ENCODE results near the gene ALCAM.
"Not testable (repeated sequence)": the region's sequence is repeated elsewhere in the genome, so short reads cannot be mapped to it uniquely, and the experiment has no call there.

ALCAM gene

DNA sequence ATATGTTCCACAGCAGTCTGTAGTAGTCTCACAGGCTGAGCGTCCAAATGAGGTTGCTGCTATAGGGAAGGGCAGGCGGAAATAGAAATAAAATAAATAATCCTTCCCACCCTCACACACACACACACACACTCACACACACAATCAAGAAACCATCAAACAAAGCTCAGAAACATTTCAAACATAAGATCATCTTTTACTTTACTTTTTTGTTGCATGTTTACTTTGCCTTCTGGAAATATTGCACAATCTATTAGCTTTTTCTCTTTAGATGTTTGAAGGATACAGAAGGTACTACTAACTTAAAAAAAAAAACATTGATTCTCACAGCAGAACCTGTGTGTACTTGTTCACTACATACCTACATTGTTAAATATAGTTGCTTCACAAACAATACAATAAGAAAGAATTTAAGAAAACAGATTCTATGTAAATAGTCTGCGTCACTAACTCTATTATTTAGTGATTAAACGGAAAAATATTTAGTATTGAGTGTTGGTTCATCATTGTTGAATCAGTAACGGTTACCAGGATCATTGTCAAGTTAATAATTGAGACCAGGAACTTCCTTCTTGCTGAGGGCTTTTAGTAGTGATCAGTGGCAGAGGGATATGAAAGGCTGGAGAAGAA lies 20.5 kb downstream of the ALCAM start:
- ATAC-seq: peak; percentile 75
- TF ChIP-seq CREB5 (CRISPR knock-in tag; IDR thresholded peaks at IDR 0.05; ENCODE audit: low read depth) (no peak), TOX (CRISPR knock-in tag; IDR thresholded peaks at IDR 0.05; ENCODE audit: borderline replicate concordance) (no peak), ISL1 (CRISPR knock-in tag; IDR thresholded peaks at IDR 0.05) (no peak), ZFP3 (CRISPR knock-in tag; IDR thresholded peaks at IDR 0.05) (no peak), ZC3H10 (CRISPR knock-in tag; IDR thresholded peaks at IDR 0.05) (no peak), PATZ1 (CRISPR knock-in tag; IDR thresholded peaks at IDR 0.05; ENCODE audit: borderline replicate concordance) (no peak), BACH2 (CRISPR knock-in tag; IDR thresholded peaks at IDR 0.05; ENCODE audit: borderline replicate concordance) (no peak), ZNF565 (CRISPR knock-in tag; conservative IDR thresholded peaks at IDR 0.05; ENCODE audit: low read depth) (no peak), ARNTL (CRISPR knock-in tag; IDR thresholded peaks at IDR 0.05; ENCODE audit: borderline replicate concordance, low read depth) (no peak), CSDC2 (CRISPR knock-in tag; IDR thresholded peaks at IDR 0.05) (no peak), TSHZ2 (CRISPR knock-in tag; IDR thresholded peaks at IDR 0.05) (no peak), PPARA (CRISPR knock-in tag; IDR thresholded peaks at IDR 0.05; ENCODE audit: borderline replicate concordance) (no peak), TCF4 (CRISPR knock-in tag; IDR thresholded peaks at IDR 0.05; ENCODE audit: borderline replicate concordance) (no peak), ZNF8 (CRISPR knock-in tag; IDR thresholded peaks at IDR 0.05) (no peak), RARB (CRISPR knock-in tag; IDR thresholded peaks at IDR 0.05) (no peak)
- TF ChIP-seq, protein P1, sequence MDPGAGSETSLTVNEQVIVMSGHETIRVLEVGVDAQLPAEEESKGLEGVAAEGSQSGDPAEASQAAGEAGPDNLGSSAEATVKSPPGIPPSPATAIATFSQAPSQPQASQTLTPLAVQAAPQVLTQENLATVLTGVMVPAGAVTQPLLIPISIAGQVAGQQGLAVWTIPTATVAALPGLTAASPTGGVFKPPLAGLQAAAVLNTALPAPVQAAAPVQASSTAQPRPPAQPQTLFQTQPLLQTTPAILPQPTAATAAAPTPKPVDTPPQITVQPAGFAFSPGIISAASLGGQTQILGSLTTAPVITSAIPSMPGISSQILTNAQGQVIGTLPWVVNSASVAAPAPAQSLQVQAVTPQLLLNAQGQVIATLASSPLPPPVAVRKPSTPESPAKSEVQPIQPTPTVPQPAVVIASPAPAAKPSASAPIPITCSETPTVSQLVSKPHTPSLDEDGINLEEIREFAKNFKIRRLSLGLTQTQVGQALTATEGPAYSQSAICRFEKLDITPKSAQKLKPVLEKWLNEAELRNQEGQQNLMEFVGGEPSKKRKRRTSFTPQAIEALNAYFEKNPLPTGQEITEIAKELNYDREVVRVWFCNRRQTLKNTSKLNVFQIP (CRISPR knock-in tag; IDR thresholded peaks at IDR 0.05; ENCODE audit: borderline replicate concordance, low read depth): no peak
- TF ChIP-seq, protein P2, sequence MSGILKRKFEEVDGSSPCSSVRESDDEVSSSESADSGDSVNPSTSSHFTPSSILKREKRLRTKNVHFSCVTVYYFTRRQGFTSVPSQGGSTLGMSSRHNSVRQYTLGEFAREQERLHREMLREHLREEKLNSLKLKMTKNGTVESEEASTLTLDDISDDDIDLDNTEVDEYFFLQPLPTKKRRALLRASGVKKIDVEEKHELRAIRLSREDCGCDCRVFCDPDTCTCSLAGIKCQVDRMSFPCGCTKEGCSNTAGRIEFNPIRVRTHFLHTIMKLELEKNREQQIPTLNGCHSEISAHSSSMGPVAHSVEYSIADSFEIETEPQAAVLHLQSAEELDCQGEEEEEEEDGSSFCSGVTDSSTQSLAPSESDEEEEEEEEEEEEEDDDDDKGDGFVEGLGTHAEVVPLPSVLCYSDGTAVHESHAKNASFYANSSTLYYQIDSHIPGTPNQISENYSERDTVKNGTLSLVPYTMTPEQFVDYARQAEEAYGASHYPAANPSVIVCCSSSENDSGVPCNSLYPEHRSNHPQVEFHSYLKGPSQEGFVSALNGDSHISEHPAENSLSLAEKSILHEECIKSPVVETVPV (CRISPR knock-in tag; IDR thresholded peaks at IDR 0.05): no peak

- TF ChIP-seq TCF4 (CRISPR knock-in tag; IDR thresholded peaks at IDR 0.05; ENCODE audit: borderline replicate concordance): no peak
- TF ChIP-seq ISL1 (CRISPR knock-in tag; IDR thresholded peaks at IDR 0.05): no peak
- no peak for TF ChIP-seq ZNF70 (CRISPR knock-in tag; IDR thresholded peaks at IDR 0.05)
- no peak for ATAC-seq
Observed at GRCh38 chr3:105388176-105388575, 21.5 kb downstream of the ALCAM start.

DNA sequence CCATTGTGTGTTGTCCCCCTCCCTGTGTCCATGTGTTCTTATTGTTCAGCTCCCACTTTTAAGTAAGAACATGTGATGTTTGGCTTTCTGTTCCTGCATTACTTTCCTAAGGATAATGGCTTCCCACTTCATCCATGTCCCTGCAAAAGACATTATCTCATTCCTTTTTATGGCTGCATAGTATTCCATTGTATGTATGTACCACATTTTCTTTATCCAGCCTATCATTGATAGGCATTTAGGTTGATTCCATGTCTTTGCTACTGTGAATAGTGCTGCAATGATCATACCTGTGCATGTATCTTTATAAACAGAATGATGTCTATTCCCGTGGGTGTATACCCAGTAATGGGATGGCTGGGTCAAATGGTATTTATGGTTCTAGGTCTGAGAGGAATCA lies 23.1 kb downstream of the ALCAM start:
- TF ChIP-seq ZNF8 (CRISPR knock-in tag; IDR thresholded peaks at IDR 0.05): peak; percentile 81
- ATAC-seq: not testable (repeated sequence)

- ATAC-seq: not testable (repeated sequence)
Observed at GRCh38 chr3:105392598-105392997, 25.9 kb downstream of the ALCAM start.

Measured in SK-N-SH treated with all-trans-retinoic acid at 6 μM for 48 hours (cell line).